Measurements from ENCODE around the gene TSSK2. TPM values are rescaled to one million over a fixed set of nuclear protein-coding genes. Genes with fewer than 3 reads are reported as not detected.

The TSSK2 gene
- total RNA-seq, 4 donors from 2014 or later: not detected

DNA sequence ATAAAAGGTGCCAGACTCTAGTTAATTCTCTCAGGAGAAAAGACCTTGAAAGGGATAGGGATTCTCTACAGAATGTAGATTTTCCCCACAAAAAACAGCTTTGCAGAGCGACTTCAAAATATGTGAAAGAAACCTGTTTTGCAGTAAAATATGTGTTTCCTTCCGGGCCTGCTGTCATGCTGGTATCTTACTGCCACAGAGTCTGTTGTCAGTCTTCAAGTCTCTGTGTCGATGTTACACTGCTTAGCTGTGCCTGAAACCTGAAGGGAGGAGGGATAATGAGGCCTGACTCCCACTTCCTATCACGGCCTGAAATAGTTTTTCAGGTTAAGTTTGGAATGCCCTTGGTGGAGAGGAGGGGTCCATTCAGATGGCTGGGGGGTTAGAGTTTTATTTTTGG lies 7.2 kb upstream of the TSSK2 start:
- H3K4me3 ChIP-seq (ENCODE audit: low read depth, poor library complexity, severe bottlenecking): no peak overlapping the region
- no peak for TF ChIP-seq POLR2A (IDR thresholded peaks at IDR 0.05)
- TF ChIP-seq, protein P1, sequence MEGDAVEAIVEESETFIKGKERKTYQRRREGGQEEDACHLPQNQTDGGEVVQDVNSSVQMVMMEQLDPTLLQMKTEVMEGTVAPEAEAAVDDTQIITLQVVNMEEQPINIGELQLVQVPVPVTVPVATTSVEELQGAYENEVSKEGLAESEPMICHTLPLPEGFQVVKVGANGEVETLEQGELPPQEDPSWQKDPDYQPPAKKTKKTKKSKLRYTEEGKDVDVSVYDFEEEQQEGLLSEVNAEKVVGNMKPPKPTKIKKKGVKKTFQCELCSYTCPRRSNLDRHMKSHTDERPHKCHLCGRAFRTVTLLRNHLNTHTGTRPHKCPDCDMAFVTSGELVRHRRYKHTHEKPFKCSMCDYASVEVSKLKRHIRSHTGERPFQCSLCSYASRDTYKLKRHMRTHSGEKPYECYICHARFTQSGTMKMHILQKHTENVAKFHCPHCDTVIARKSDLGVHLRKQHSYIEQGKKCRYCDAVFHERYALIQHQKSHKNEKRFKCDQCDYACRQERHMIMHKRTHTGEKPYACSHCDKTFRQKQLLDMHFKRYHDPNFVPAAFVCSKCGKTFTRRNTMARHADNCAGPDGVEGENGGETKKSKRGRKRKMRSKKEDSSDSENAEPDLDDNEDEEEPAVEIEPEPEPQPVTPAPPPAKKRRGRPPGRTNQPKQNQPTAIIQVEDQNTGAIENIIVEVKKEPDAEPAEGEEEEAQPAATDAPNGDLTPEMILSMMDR (IDR thresholded peaks at IDR 0.05): no peak
- no peak for DNase-seq (ENCODE audit: low spot score in 2 of 2)
- WGBS, 2 donors: 87 to 94% methylated on average over 4 of the region's 4 CpGs
- intact Hi-C loops (cut with DNase I; ENCODE audit: low total_unique reads): no loop called here

DNA sequence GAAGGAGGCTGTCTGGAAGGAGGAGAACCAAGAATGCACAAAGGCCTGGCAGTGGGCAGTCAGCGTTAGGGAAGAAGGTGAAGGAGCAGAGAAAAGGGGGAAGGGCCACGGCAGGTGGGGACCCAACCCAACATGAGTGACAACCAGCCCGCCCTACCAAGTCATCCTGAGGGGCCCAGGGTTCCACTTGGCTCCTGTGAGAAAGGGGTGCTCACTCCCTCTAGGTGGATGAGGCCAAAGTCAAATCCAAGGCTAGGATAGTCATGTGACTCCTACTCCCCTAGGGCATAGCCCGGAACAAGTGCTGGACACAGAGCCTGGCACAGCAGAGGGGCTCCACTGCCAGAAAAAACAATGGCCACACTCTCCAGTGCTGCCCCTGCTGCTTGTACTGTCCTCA lies 6.7 kb upstream of the TSSK2 start:
- TF ChIP-seq, protein P1 (IDR thresholded peaks at IDR 0.05): no peak
- TF ChIP-seq POLR2A (IDR thresholded peaks at IDR 0.05): no peak
- H3K4me3 ChIP-seq (ENCODE audit: low read depth, poor library complexity, severe bottlenecking): no peak overlapping the region
- no peak for DNase-seq (ENCODE audit: low spot score in 2 of 2)
- intact Hi-C loops (cut with DNase I; ENCODE audit: low total_unique reads): no loop called here
- WGBS, 2 donors: 85 to 88% methylated on average over 3 to 4 of the region's 4 CpGs

DNA sequence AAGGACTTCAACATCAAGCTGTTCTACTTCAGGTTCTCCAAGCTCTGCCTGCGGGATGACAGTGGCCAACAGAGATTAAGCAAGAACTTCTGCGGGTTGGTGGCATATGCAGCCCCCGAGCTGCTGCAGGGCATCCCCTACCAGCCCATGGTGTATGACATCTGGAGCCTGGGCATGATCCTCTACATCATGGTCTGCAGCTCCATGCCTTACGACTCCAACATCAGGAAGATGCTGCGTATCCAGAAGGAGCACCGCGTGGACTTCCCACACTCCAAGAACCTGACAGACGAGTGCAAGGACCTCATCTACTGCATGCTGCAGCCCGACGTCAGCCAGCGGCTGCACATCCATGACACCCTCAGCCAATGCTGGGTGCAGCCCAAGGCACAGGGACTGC lies 6.1 kb upstream of the TSSK2 start:
- DNase-seq (ENCODE audit: low spot score in 2 of 2): no peak
- H3K4me3 ChIP-seq (ENCODE audit: low read depth, poor library complexity, severe bottlenecking): no peak overlapping the region
- TF ChIP-seq, protein P1 (IDR thresholded peaks at IDR 0.05): no peak
- no peak for TF ChIP-seq POLR2A (IDR thresholded peaks at IDR 0.05)
- whole genome bisulfite sequencing, 2 donors: 89% methylated on average over 10 to 11 of the region's 11 CpGs
- intact Hi-C loops (cut with DNase I; ENCODE audit: low total_unique reads): no loop called here

DNA sequence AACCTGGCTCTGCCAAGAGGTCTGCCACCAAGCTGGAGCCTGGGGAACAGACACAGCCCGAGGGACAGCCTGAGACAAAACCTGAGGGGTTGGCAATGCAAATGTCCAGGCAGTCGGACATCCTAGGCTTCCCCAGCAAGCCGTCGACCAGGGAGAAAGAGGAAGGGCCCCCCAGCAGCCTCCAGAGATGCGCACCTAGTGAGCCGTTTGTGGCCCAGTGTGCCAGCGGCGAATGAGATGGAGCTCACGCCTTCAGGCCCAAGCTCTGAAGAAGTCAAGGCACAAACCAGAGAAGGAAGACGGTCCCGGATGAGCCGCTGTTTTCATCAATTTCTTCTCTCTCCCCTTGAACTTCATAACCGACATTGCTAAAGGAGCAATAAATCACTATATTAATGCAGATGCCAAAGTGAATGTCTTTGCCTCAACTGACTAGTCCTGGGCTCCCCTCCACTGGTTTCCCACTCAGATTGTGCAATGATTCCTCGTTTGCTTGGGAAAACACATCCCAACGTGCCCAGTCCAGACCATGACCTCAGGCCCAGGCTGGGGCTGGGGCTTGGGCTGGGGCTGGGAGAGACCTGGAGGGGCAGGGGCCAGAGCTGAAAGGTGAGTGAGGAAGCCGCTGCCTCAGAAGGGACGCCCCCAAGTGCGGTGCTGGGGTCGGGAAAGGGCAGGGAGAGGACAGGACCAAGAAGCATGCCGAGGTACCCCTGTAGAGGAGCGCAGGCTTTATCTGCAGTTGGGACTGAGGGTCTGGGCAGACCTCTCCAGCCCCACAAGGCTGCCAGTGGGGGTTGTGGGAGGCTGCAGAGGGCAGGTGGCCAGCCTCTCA lies 5.4 kb upstream of the TSSK2 start:
- no peak overlapping the region for H3K4me3 ChIP-seq (ENCODE audit: low read depth, poor library complexity, severe bottlenecking)
- DNase-seq (ENCODE audit: low spot score in 2 of 2): no peak
- intact Hi-C loops (cut with DNase I; ENCODE audit: low total_unique reads): no loop called here
- 84 to 88% methylated on average over 21 of the region's 21 CpGs for WGBS, 2 donors
- TF ChIP-seq, protein P1 (IDR thresholded peaks at IDR 0.05): no peak
- no peak for TF ChIP-seq POLR2A (IDR thresholded peaks at IDR 0.05)

DNA sequence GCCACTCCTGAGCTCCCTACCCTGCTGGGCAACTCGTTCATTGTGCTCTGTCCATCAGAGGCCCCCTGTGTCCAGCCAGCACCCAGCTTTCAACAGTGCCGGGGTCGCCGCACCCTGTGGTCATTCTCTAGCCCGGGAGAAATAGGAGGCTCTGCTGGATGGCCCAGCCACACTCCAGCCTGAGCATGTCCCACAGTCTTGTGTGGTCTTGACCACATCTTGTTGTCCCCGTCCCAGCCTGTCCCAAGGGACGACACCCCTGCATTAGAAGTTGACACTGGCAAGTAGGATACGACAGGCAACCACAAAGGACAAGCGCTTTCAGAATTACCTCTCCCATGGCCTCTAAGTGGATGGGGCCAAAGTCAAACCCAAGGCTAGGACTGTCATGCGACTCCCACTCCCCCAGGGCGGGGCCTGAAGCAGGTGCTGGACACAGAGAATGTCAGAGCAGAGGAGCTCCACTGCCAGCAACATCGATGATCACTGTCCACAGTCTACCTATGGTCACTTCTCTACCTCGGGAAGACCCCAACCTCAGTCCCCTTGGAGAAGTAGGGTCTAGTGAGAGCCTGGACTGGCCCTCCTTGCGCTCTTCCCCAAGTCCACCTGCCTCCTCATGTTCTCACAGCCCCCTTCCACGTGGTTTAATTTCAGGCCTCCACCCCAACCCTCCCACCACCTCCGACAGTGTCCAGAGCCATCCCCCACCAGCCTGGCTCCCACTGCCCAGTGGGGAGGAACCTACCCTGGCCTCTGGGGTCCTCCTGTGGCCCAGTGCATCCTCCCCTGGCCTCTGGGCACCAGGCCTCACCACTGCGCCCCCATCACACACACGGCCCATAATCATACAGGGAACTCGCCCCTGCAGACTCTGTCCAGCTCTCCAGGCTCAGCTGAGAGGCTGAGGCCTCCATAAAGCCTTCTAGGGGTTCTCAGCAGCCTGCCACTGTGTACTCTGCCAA lies 4.5 kb upstream of the TSSK2 start:
- intact Hi-C loops (cut with DNase I; ENCODE audit: low total_unique reads): no loop called here
- WGBS, 2 donors: 87 to 89% methylated on average over 15 to 19 of the region's 19 CpGs
- TF ChIP-seq POLR2A (IDR thresholded peaks at IDR 0.05): no peak
- TF ChIP-seq, protein P1 (IDR thresholded peaks at IDR 0.05): no peak
- no peak for DNase-seq (ENCODE audit: low spot score in 2 of 2)
- no peak overlapping the region for H3K4me3 ChIP-seq (ENCODE audit: low read depth, poor library complexity, severe bottlenecking)
